Activated CD8-positive, alpha-beta memory T cell treated with anti-CD3 and anti-CD28 coated beads, Interleukin-2, amount 50 U/mL, for 48 hours (primary cell): ENCODE measurements around the gene HINT3.
A peak's percentile ranks its signal among the peaks of the same experiment; 100 is the strongest.
"Not testable (repeated sequence)": the region's sequence is repeated elsewhere in the genome, so short reads cannot be mapped to it uniquely, and the experiment has no call there.

Experiments
- DNase-seq: peaks from one replicate; pipeline ENCODE4 v3.0.0-alpha.2; 2020

HINT3 gene

DNA sequence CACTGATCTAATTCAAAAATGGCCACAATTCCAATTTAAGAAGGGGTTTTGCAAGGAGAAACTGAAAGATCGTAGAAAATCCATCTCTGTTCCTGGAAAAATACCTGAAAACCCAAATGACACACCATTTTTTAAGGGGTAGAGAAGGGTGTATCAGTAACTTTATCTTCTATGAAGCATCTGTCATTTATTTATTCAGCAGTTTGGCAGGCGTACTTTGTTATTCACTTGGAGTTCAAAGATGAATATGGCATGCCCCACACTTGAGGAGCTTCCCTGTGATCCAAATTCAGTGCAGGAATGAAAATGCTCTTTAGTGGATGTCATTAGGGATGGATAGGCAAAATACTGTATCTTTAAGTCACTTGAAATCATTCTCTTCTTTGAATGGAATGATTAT lies 7.2 kb downstream of the HINT3 start:
- no peak for DNase-seq

DNA sequence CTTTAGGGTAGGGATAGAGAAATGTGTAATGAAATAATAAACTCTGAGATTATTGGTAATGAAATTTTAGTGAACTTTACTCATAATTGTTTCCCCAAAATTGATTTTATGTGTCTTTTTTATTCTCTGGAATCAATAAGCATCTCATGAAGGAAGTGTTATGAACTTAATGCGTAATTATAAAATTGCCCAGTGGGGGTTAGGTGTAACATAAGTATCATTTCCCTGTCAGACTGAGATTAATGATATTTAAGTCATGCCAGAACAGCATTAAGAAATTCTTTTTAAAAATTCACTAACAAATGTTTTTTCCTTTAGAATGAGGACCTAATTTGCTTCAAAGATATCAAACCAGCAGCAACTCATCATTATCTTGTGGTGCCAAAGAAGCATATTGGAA lies 10.0 kb downstream of the HINT3 start:
- no peak for DNase-seq

DNA sequence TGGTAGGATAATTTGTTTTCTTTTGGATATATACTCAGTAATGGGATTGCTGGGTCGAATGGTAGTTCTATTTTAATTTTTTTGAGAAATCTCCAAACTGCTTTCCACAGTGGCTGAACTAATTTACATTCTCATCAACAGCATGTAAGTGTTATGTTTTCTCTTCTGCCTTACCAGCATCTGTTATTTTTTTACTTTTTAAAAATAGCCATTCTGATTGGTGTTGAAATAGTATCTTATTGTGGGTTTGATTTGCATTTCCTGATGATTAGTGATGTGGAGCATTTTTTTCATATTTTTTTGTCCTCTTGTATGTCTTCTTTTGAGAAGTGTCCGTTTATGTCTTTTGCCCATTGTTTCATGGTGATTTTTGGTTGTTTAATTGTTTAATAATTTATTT lies 11.9 kb downstream of the HINT3 start:
- DNase-seq: no peak

DNA sequence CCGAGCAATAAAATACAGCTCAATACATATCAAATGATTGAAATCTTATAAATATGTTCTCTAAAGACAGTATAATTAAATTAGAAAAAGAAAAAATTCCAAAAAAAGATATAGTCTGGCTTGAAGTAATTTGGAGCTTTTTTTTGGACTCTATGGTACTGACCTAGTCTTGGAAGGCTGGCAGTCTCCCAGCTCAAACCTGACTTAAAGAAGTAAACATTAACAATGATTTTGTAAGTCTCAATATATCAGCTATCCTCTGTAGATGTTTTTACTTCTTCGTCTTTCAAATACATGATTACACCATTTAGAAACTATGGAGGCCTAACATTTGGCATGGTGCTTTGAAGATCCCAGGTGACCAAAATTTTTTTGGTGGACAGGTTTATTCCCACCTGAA lies 14.2 kb downstream of the HINT3 start:
- DNase-seq: no peak

DNA sequence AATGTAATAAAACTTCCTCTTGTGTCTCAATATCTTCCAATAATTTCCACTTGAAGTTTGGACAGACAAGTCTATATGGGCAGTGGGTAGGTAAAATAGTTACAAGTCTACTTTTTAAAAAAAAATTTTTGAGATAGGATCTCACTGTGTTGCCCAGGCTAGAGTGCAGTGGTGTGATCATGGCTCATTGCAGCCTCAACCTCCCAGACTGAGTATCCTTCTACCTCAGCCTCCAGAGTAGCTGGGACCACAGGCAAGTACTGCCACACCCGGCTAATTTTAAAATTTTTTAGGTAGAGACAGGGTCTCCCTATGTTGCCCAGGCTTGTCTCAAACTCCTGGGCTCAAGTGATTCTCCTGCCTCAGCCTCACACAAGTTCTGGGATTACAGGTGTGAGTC lies 15.9 kb downstream of the HINT3 start:
- DNase-seq: not testable (repeated sequence)

DNA sequence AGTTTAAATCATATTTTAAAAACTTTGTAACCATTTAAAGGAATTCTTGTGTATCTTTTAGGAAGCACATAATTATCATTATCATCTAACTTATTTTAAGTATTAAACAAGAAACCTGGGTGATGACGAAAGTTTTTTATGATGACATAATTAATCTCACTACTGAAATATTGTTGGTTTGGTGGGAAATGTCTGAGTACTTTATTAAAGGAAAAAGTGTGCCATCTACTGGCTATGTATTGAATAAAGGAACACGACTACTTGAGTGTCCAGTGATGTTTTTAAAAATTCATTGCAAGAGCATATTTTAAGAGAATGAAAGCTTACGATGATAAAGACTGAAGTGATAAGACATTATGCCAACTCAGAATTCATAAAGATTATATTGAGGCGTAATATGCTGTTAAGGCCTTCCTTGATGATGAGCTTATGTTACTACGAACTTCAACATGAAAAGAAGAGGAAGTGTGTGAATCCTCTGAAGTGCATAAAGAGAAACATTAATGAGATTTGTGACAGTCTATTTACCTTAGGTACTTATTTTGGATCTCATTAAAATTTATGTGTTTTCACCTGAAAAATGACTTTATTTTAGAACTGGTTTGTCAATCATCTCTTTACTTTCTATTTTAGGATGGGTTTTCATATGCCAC lies 17.8 kb downstream of the HINT3 start:
- DNase-seq: no peak

DNA sequence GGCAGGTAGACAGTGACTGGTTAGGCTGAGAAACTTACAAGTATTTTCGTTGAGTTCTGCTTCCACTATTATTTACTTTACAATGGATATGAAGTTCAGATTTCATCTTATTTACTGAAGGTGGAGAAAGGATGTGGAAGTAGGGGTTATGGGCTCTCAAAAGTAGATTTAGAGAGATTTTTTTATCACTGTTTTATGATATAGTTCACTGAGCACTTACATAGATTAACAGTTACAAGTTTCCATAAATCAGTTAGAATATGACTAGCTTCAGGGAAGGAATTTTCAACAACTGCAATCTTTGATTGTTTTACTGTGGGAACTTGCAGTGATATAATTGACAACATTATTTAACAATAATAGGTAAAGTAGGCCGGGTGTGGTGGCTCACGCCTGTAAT lies 22.5 kb downstream of the HINT3 start:
- no peak for DNase-seq

DNA sequence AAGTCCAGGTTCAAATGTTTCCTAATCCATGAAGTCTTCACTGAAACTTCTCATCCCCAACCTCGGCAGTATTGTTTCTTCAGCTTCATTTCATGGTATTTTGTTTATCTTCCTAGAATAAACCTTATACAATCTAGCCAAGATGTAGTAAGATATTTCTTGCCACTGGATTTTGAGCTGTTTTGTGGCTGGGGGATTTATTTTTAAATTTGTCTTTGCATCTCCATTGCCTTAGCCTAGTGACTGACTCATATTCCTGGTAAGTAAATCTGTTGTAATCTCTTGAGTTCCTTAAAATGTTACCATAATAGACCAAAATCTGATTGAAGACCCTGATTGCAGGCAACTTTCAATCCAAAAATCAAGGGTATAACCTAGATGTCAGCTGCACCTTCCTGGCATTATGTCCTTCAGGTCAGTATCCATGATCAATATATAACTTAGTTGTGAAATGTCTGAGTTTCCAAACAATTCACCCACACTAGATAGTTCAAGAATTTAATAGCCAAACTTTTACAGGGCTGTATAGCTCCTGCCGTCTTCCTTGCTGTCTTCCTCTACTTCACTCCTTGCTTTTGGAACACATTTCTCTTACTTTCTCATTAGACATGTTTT lies 25.1 kb downstream of the HINT3 start:
- no peak for DNase-seq

DNA sequence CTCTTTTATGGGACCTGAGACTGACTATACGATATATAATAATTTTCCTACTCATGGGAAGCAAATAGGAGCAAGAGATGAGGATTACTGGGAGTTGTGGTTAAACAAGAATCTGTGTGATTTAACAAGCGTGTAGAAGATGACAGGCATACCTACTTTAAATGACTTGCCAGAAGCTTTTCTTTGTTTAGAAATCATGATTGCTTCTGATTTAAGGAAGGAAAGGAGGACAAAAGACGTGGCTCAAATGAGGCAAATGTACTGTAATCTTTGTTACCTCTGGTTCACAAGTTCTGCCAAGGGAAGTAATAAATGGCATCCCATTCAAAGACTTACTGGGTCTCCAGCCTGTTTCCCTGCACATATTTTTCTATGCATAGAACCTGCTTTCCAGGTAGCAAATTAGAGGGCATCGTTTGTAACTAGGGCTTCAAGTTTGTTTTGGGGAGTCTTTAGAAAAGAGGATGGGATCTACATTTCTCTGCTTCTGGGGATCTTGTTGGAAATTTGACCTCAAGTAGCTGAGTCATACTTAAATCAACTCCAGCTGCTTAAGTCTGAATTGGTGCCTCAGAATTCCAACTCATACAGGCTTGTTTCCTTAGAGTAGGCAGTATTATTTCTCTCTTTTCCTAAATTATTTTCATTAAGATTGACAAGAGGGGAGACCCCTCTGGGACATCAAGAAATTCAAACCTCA lies 26.8 kb downstream of the HINT3 start:
- no peak for DNase-seq

DNA sequence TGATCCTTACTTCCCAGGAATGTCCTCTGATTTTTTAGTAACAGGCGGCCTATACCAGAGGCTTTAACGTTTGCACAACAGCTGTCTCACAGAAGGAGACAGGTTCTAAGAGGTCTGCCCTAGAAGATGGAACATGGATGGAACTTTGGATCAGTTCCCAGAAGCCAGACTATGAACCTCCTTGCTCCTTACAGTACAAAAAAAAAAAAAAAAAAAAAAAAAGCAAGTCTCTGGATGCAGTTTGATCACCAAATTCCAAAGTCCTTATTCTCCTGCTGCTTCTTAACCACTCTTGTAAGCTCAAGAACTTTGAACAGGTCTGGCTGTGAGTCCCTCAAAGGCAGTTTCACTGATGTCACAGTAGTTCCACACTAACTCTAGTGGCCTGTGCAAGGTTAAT lies 27.7 kb downstream of the HINT3 start:
- no peak for DNase-seq

DNA sequence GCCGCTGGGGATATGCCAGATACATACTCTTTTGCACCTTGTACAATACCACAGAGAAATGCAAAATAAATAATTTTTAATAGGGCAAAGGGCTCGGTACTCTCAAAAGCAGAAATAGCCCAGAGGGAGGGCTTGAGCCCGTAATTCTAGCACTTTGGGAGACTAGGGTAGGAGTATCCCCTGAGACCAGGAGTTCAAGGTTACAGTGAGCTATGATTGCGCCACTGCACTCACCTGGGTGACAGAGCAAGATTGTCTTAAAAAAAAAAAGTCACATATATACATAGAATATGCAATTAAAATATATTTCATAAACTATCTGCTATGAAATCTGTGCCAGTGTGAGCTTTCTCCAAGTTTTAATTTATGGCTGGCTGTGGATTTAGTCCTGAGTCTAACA lies 29.0 kb downstream of the HINT3 start:
- DNase-seq: no peak

DNA sequence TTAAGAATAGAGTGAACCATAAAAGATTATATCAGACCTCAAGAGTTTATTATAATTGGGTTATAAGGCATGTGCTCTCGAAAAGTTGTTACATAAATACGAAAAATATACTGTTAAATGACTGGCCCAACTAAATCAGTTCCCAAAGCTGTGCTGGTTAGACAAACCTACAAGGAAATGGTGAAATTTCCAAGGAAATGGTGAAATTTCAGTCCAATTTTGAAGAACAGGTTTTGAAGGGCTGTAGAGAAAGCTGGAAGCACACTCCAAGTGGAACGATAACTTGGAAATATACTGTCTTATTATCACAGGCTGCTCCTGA lies 29.4 kb downstream of the HINT3 start:
- DNase-seq: no peak

DNA sequence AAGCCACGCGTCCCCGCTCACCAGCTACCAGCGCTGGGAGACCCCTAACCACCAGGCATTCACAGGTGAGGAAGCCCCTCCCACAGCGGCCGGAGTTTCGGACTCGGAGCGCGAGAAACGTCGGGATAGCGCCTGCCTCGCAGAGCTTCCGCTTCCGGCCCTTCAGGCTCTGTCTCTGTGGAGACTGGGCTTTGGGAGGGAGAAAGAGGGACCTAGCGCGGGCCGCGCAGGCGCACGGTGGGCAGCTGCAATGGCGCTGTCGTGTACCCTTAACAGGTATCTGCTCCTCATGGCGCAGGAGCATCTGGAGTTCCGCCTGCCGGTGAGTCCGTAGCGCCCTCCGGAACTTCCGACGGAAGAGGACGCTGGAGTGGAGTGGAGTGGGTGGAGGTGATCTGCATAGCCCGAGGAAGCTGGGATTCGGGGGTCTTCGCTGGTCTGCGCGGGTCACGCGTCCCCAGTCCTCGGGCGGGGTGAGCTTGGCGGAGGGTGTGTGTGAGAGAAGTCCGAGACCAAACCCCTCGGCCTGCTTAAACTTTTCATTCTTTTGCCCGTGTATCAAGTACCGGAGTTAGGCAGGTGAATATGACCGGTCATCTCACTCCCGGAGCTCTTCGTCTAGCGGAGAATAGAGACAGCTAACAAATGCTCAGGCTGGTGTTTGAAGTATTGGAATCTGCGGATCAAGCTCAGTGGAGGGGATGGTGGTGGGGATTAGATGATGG lies 29.9 kb downstream of the HINT3 start, which contains the start of gene TRMT11:
Gene TRMT11, plus strand, starts transcription at position 240 of the 725 bp plus-strand sequence. Its CDS starts 11 bp downstream, at position 251.
- peak; percentile 89 for DNase-seq

DNA sequence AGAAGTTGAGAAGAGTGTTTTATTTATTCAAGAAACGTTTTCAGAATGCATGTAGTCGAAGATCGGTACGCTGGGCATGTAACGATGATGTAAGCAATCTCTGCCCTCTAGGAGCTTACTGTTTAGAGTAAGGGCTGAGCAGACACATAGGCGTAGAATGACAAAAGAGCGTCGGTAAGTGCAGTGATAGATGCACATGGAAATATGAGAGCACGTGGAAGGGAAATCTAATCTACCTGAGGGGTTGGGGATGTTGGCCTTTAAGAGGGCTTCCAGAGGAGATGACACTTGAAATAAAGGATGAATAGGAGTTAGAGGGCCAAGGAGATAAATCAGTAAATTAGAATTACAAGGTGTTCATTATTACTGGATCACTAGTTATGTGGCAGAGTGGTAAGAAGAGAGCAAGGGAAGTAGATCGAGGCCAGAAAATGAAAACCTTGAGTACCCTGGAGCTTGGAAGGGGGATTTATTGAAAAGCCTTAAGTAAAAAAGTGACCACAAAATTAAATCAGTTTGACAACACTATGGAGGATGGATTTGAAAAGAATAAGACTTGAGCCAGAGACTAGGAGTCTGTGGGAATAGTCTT lies 30.6 kb downstream of the HINT3 start:
- no peak for DNase-seq

DNA sequence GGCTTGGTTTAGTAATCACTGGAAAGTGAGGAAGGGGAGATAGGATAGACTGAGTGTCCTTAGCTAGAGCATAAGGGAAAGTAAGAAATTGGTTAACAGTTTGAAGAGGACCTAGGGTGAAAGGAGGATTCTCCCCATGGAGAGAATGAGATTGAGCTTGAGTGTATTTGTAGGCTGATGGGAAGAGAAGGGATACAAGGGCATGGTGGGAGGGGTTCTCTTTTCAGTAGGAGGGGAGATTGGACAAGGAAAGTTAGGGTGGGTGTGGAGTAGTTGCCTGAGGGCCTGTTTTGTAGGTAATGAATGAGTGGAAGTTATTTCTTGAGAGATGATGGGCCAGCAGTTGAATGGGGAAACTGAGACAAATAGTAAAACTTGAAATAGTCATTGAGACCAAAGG lies 31.7 kb downstream of the HINT3 start:
- no peak for DNase-seq

DNA sequence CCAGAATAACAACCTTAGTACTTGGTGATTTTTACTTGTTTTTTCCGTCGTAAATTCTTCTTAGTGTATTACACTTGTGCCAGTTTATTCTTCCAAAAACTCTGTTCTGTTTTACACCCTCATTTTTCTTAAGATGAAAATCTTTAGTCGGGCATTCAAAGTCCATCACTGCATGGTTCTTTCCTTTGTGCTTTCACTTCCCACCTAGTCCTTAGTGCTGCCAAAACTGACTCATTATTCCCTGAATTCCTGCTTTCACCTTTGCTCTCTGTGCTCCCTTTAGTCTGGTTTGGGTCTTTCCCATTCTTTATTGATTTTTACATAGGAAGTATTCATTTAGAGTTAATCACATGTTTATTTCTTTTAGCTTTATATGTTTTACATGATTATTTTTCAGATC lies 33.1 kb downstream of the HINT3 start:
- no peak for DNase-seq

DNA sequence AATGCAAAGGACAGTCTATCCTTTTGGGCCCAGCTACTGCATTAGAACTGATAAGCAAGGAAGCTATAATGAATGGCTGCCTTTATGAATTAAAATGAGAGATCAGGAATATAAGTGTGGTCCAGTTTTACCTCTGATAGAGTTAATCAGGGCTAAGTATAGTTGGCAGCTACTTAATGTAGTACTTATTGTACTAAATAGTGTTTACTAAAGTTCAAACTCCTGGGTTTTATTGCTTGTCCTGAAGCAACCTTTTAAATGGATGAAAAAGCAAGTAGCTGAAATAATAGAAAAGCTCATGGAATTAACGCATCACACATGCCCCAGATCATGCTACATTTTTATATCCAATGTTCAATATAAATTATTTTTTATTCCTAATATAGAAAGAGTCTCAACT lies 35.1 kb downstream of the HINT3 start:
- DNase-seq: no peak

DNA sequence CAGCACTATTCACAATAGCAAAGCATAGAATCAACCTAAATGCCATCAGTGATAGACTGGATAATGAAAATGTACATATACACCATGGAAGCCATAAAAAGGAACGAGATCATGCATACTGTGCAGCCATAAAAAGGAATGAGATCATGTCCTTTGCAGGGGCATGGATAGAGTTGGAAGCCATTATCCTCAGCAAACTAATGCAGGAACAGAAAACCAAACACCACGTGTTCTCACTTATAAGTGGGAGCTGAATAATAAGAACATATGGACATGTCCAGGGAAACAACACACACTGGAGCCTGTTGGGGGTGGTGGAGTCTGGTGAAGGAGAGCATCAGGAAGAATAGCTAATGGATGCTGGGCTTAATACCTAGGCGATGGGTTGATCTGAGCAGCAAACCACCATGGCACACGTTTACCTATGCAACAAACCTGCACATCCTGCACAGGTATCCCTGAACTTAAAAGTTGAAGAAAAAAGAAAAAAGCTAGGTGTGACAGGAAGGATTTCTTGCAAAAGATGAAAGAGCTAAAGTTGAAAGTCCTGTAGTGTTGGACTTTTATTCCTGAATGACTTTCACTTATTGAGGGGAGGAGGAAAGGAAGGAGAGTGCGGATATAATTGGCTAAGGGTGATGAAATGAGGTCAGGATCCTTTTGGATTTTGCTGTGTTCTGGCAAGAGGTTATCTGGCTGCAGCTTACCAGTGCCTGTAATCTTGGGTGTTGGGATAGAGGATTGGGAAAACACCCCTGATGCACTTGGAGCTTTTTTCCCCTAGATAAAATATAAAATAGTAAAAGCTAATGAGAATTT lies 38.3 kb downstream of the HINT3 start:
- no peak for DNase-seq

DNA sequence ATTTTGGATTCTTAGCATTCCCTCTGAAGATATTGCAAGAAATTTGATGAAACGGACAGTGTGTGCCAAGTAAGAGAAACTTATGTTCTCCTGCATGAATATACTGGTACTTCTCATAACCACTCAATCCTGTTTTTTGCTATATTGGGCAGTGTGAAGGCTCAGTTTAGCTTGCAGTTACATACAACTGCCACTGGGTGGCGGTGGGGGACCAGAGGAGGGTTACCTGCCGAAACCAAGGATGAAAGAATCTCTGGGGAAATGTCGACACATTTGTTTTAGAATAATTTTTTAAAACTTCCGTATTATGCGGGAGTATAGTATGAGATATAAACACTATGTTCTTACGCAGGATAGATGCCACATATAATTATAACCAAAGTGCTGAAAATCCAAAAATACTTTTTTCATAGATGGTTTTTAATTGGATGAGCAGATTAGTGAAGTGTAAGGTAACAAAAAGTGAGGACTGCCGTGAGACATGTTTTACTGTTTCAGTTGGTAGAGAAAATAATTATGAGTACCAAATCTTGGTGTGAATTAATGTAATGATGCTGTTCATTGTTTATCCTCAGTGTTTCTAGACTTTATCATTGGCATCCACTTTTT lies 39.5 kb downstream of the HINT3 start:
- DNase-seq: peak; percentile 82

DNA sequence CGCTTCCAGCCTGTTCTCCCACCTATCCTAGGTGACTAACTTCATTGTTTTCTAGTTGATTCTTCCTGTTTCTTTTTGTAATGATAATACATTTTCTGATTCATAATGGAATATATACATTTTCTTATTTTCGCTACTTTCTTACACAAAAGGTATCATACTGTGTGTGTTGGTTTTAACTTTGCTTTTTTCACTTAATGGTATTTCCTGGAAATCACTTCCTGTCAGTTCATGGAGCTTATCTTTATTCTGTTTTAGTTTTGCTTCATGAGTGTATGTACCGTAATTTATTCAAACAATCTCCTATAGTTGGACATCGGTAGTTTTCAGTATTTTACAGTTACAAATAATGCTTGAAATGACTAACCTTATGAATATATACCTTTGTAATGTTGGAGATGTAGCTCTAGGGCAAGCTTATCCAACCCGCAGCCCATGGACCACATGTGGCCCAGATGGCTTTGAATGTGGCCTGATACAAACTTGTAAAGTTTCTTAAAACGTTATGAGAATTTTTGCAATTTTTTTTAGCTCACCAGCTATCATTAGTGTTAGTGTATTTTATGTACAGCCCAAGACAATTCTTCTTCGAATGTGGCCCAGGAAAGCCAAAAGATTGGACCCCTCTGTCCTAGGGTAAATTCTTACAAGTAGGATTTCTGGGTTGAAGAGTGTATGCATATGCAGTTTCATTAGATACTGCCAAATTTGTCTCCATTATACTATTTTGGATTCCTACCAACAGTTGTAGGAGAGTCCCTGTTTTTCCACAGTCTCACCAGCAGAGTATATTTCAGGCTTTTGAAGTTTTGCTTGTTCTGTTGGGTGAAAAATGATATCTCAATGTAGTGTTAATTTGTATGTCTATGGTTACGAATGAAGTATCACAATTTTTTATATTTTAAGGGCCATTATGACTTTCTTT lies 46.4 kb downstream of the HINT3 start:
- DNase-seq: no peak

DNA sequence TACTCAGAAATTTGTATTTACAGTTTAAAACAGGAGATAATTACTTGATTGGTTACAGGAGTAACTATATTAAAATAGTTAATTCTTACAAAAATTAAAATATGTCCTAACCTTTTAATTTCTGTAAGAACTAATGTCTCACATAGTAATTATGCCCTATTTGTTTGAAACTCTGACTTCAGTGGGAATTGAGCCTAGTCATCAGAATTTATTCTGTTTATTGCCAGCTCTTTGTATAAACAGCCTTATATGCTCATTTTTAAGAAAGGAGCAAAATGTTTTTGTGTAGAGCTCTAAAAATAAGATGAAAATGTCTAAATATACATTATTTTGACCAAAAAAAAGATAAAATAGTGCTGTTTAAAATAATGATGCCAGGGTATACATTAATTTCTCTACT lies 51.2 kb downstream of the HINT3 start:
- no peak for DNase-seq
